ENCODE results near the gene MAPT.
"Not testable (repeated sequence)": the region's sequence is repeated elsewhere in the genome, so short reads cannot be mapped to it uniquely, and the experiment has no call there.

The MAPT gene

GRCh38 chr17:45902892-45903346 is 8.6 kb downstream of the MAPT start:
- DNase-seq: no peak

DNA sequence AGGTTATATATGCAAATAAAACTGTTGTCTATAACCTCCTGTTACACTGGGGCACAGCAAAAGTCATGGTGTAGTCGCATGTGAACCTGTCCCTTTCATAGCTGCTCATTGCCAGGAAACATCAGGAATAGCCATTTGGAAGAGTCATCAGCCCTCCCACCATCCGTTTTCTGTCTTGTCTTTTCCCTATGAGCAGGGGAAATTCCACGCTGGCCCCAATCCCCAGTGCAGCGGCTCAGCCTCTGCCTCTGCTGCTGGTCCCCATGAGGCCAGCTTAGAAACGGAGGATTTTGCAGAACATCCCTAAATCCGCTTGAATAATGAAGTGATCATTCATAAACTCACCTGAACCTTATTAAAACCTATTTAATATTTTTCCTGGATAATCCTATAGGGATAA is 10.5 kb downstream of the MAPT start:
- no peak for DNase-seq

DNA sequence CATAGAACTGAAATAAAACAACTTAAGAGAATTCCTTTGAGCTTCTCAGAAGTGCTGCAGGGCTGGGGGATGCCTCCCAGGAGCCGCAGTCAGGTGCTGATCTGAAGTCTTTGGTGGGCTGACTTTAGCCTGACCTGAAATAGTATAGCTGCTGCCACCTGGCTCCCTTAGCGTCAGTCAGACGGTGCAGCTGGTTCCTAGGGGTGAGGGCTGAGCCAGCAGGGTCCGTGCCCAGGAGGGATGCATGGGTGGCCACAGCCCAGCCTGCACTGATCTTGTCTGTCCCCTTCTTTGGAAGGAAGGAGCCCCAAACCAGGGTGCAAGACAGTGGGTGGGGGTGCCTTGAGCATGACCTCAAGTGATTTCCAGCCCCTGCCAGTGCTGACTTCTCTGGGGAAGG is 11.5 kb downstream of the MAPT start:
- DNase-seq: no peak

DNA sequence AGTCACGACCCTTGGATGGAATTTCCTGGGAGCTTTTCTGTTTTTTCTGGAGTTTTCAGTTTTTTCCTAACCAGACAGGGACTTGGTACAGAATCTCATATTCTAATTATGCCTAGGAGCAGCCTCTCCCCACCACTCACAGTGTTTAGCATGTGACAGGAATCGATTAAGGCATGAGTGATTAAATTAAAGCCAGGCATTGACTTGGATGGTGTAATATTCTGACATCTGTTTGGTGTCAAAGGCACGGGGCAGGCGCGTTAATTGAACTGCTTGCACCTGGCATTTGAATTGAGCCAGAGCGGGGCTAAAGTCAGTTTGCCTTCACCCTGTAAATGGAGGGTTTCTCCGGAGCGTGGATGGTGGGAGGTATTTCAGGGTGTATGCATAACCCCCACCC is 11.9 kb downstream of the MAPT start:
- no peak for DNase-seq

DNA sequence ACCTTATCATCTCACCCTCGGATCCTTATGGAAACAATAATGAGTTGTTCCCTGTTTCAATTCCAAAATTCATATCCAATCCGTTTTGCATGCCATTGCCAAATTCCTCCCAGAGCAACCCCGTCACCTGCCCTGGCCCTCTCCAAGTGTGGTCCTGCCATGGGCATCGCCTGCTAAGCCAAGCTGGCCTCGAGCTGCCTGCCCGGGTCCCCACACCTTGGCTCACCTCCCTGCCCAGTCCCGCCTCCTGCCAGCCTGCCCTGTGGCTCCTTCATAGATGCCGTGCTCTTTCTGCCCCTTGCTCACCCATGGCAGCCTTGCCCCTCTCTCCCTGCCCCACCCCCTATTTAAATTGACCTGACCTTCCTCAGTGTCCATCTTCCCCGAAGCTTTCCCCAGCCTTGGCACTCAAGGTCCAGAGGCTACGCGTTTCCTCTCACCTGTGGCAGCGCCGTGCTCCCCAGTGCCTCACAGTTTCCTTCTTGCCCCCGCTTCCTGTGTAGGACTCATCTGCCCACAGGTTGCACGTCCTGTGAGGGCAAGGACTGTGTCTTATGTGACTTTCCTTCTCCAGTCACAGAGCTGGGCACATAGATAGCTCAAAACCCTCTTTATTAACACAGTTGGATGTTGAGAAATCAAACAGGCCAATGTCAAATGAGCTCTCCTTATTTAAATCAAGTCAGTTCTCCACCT is 12.7 kb downstream of the MAPT start:
- no peak for DNase-seq

DNA sequence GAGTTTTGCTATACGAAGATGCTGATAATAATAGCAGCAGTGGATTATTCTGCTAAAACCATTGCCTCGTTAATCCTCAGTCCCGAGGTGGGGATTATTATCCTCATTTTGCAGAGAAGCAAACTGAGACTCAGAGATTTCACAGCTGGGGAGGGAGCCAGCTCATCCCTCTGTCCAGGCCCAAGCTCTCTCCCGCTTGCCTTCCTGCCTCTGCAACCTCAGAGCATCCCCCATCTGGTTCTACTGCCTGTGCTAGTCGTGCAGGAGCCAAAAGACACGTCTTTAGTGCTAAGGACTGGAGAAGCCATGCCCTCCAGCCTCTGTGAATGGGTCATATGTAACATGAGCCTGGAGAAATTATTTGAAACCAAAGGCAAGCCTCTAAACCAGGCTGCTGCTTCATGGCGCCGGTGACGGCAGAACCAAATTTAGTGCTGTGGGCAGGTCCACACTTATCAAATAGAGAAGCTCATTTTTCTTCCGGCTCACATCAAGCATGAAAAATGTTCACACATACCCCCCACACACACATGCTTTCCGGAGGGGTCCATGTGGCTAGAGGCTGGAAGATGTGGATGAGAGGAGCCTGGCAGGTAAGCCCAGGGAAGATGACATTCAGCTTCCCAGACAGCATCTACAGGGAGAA is 13.5 kb downstream of the MAPT start:
- no peak for DNase-seq

DNA sequence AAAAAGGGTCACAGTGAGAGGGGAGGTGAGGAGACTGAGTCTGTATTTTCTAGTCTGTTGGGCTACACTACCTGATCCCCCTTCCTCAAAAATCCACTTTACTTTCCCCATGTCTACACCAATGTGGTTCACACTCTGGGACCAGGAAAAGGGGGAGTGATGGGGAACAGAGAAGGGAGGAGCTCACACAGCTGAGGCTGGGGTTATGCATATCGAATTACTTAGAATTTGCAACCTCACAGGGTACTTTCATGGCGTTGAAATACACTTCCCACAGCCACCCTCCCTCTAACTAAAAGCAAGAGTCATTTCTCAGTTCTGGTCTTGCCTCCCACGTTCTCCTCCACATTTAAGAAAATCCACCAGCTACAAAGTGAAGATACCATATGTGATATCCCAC is 14.1 kb downstream of the MAPT start:
- DNase-seq: no peak

- no peak for DNase-seq
Measured at GRCh38 chr17:45908935-45909334, 14.6 kb downstream of the MAPT start.

DNA sequence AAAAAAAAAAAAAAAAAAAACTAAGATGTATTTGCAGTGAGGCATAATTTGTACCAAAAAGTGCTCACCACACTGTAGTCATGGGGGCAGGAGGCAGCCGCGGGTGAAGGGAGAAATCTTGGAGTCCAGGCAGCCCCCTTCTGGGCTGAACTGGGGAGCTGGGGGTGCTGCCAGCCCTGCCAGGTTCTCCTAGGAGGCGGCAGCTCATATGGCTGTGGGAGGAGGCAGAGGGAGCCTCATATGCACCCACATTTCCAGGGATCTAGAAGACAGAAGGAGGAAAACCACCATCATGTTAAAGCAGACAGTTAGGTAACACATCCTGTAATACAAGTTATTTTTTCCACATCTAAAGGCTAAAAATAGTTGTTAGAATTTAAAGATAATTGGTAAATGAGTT is 16.3 kb downstream of the MAPT start:
- DNase-seq: no peak

DNA sequence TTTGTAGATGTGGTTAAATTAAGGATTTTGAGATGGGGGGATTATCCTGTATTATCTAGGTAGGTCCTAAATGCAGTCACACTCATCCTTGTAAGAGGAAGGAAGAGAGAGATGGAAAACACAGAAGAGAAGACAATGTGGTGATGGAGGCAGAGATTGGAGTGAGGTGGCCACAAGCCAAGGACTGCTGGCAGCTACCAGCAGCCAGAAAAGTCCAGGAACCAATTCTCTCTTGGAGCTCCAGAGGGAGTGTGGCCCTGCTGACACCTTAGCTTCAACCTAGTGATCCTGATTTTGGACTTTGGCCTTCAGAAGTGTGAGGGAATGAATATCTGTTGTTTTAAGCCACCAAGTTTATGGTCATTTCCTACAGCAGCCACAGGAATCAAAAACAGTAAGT is 18.0 kb downstream of the MAPT start:
- no peak for DNase-seq

DNA sequence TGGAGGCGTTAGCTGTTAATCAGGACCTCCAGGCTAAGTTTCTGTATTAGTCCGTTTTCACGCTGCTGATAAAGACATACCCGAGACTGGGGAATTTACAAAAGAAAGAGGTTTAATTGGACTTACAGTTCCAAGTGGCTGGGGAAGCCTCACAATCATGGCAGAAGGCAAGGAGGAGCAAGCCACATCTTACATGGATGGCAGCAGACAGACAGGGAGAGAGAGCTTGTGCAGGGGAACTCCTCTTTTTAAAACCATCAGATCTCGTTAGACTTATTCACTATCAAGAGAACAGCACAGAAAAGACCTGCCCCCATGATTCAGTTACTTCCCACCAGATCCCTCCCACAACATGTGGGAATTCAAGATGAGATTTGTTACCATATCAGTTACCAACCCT is 18.7 kb downstream of the MAPT start:
- DNase-seq: not testable (repeated sequence)

GRCh38 chr17:45914047-45914717 is 19.8 kb downstream of the MAPT start:
- DNase-seq: no peak

DNA sequence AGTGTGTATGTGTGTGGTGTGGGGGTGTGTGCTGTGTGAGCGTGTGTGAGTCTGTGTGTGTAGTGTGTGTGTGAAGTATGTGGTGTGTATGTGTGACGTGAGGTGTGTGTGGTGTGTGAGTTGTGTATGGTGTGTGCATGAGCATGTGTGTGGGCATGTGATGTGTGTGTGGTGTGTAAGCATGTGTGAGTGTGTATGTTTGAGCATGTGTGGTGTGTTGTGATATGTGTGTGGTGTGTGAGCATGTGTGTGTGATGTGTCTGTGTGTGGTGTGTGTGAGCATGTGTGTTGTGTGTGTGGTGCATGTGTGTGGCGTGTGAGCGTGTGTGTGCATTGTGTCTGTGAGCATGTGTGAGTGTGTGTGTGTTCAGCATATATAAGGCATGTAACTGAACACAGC is 20.9 kb downstream of the MAPT start:
- DNase-seq: no peak

DNA sequence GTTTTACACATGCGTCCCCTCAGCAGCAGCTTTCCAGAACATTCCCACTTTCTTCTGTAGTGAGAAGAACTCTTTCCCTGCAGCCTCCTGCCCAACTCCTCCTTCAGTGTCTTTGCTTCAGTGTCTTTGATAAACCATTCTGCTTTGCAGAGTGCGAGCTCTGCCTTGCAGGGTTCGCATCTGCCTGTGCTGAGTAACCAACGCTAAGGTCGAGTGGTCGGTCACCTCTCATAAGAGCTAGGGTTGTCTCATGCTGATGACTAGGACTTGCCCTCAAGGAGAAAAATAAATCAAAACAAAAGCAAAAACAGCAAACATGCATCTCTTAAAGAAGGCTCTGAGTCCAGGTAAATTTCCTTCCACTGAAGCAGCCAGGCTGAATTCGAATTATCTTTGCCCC is 22.7 kb downstream of the MAPT start:
- no peak for DNase-seq

DNA sequence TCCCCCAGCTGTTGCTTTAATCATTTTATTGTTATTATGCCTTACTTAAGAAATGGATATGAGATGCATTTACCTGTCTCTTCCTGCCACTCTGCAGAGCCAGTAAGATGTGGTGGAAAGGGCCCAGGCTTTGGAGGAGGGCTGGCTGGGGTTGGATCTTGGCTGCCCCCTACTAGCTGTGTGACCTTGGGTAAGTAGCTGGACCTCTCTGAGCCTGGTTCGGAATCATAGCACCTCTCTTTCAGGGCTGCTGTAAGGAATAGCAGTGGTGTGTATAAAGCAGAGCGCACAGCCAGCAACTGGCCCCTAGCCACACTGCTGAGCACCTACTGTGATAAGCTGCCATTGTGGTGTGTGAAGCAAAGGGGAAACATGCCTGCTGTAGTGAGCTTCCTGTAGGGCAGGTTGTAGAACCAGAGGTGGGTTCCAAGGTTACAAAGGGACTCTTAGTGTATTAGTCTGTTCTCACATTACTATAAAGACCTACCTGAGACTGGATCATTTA is 23.9 kb downstream of the MAPT start:
- DNase-seq: no peak

- no peak for DNase-seq
Measured at GRCh38 chr17:45919136-45919535, 24.8 kb downstream of the MAPT start.

DNA sequence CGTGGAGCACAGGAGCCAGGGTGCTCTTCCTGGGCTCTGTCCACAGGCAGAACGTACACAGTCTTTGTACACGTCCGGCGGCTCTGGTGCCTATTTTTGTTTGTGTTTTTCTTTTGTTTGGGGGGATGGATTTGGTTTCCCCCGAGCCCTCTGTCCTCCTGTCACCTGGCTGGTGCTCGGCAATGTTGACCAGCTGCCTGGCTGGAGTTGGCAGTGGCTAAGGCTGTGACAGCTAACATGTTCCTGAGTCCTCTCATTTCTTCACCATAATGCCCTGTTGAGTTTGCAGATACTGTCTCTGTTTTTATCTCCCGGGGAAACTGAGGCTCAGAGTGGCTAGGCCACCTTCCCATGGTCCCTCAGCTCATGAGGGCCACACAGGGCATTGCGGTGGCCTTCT is 25.7 kb downstream of the MAPT start:
- no peak for DNase-seq

- DNase-seq: no peak
Measured at GRCh38 chr17:45923511-45924268, 29.3 kb downstream of the MAPT start.

DNA sequence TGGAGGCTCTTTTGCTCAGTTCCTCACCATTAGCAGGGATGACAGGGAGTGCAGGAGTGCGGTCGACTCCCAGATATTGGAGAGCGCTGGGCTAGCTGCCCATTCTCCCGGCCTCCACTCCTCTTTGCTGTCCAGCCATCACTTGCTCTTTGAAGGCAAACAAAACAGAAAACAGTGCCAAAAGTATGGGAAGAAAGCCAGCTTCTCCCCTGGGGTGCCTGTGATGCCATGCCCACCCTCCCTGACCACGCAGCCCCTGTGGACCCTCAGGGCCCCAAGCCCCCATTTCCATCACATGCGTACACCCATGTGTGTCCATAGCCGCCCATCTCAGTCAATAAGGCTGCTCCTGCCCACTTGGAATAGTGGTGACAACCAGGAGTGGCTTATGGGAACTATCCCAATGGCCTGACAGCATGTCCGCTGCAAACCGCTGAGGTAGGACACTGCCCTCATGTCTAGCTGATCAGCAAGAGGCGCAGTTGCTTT is 30.0 kb downstream of the MAPT start:
- DNase-seq: no peak

- DNase-seq: no peak
Measured at GRCh38 chr17:45925311-45925710, 31.0 kb downstream of the MAPT start.

DNA sequence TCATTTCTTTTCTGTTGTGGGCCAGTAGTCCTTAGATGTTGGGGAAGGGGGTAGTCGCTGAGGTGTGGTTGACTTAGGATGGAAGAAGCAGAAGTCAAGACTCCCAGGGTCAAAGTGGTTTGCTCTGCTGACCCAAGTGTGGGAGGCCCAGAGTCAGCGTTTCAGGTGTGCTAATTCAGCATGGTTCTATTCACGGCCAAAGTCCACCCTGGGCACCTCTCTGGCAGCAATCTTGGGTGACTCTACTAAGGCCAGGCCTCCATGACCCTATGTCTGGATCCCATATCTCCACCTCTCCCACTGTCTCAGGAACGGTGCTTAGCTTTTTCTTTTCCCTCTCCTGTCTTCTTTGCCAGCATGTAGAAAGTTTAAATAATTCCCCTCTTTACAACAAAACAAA is 32.9 kb downstream of the MAPT start:
- no peak for DNase-seq

GRCh38 chr17:45929344-45929743 is 35.0 kb downstream of the MAPT start:
- no peak for DNase-seq

DNA sequence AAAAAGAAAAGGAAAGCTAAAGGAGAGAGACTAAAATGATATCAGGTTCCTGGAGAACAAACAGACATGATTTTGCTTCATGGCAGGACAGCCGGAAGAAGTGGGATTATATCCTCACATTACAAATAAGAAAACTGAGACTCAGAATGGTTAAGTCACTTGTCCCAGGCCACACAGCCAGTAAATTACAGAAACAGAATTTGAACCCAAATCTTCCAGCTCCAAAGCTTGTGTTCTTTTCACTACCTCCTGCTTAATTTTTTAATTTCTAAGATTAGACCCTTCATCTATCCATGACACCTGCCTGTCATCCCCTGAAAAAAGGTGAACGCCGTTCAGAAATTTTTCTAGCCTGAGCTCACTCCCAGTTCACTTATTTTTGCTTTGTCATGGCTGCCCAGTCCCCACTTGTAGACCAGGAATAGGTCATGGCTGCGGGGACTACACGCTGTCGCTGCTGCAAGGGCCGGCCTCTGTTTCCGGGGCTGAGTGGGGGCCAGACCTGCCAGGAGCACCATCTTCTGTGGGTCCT is 36.1 kb downstream of the MAPT start:
- DNase-seq: no peak

Measured in activated CD4-positive, CD25-positive, alpha-beta regulatory T cell treated with anti-CD3 and anti-CD28 coated beads, Interleukin-2, amount 50 U/mL, for 72 hours (primary cell).